Activated B cell treated with CpG ODN at 0.5 μM for 24 hours (primary cell): ENCODE results near the gene SUN1. TPM values are rescaled to one million over a fixed set of nuclear protein-coding genes. Genes with fewer than 3 reads are reported as not detected.

Source experiments
- ATAC-seq: fragments of 200-7000 bp; cut with Tn5 transposase; one replicate; pipeline ENCODE4 v1.10.0; 2021; ENCODE audit warnings: low read depth, mild to moderate bottlenecking, moderate library complexity
- CTCF ChIA-PET: fragments of 350-600 bp; sonication (Branson Sonifier 250); formaldehyde crosslinking; loops from one replicate; lab custom pipeline; 2021; ENCODE audit warnings: antibody characterized with exemption; lab: Charles Lee
- POLR2A ChIA-PET: fragments of 350-600 bp; sonication (Branson Sonifier 250); formaldehyde crosslinking; loops from one replicate; lab custom pipeline; 2021; ENCODE audit warnings: antibody characterized with exemption; lab: Charles Lee
- DNase-seq: peaks from one replicate; pipeline ENCODE4 v3.0.0; 2022
- H3K27ac Mint-ChIP-seq: one replicate; pipeline ENCODE4 v1.8.0; 2020; ENCODE audit warnings: mixed read lengths
- H3K27me3 Mint-ChIP-seq: one replicate; pipeline ENCODE4 v1.8.0; 2021; ENCODE audit warnings: mixed read lengths
- H3K36me3 Mint-ChIP-seq: one replicate; pipeline ENCODE4 v1.8.0; 2021; ENCODE audit warnings: low read depth, mixed read lengths
- H3K4me1 Mint-ChIP-seq: one replicate; pipeline ENCODE4 v1.8.0; 2021; ENCODE audit warnings: mixed read lengths
- H3K4me3 Mint-ChIP-seq: one replicate; pipeline ENCODE4 v1.8.0; 2020; ENCODE audit warnings: mild to moderate bottlenecking, mixed read lengths
- H3K9me3 Mint-ChIP-seq: one replicate; pipeline ENCODE4 v1.8.0; 2020; ENCODE audit warnings: mixed read lengths
- intact Hi-C: fragments of 100-400 bp; cut with micrococcal nuclease; formaldehyde crosslinking; loops from one replicate; pipeline ENCODE4 v1.15.1; 2024
- total RNA-seq: library from RNA; stranded (reverse); gene quantifications from 2 replicates; pipeline ENCODE4 v1.2.3, GENCODE V29; 2022
- TF ChIP-seq, protein P1 (sequence below): fragments of 200-600 bp; IDR thresholded peaks from one replicate; pipeline ENCODE4 v1.8.0; 2022; ENCODE audit warnings: antibody characterized with exemption, mild to moderate bottlenecking

Gene SUN1
- total RNA-seq, 1 donor from 2014 or later: 119 TPM

DNA sequence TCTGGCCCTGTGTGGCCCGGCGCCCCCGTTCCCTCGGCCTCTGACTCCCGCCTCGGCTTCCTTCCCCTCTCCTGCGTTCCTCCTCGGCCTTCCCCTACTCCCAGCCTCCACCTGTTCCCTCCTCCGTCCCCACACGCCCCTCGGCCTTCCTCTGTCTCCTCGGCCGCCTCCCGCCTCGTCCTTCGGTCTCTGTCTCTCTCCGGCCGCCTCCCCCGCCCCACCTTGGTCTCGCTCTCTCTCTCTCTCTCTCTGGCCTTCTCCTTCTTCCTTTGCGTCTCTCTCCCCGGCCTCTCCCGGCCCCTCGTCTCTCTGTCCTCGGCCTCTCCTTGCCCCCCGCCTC, 44.7 kb downstream of the SUN1 start:
- ATAC-seq: peak; percentile 9
- DNase-seq: no peak
- TF ChIP-seq, protein P1, sequence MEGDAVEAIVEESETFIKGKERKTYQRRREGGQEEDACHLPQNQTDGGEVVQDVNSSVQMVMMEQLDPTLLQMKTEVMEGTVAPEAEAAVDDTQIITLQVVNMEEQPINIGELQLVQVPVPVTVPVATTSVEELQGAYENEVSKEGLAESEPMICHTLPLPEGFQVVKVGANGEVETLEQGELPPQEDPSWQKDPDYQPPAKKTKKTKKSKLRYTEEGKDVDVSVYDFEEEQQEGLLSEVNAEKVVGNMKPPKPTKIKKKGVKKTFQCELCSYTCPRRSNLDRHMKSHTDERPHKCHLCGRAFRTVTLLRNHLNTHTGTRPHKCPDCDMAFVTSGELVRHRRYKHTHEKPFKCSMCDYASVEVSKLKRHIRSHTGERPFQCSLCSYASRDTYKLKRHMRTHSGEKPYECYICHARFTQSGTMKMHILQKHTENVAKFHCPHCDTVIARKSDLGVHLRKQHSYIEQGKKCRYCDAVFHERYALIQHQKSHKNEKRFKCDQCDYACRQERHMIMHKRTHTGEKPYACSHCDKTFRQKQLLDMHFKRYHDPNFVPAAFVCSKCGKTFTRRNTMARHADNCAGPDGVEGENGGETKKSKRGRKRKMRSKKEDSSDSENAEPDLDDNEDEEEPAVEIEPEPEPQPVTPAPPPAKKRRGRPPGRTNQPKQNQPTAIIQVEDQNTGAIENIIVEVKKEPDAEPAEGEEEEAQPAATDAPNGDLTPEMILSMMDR: no peak
- intact Hi-C loops: loop anchor here (1.0 to 10.0 kb wide), 11 partner anchors 34 to 352 kb away; partner anchors contain the start of genes ADAP1, COX19, DNAAF5 and PRKAR1B
- H3K9me3 Mint-ChIP-seq: no peaks in the 10 kb centered on the region
- peak overlapping the region; percentile 91 for H3K4me3 Mint-ChIP-seq
- H3K36me3 Mint-ChIP-seq: peaks cover 28% of the 10 kb centered on the region
- CTCF ChIA-PET: no interaction called here
- POLR2A ChIA-PET: interaction anchor here (0.9 to 2.2 kb wide), 4 partner anchors 60 to 273 kb away, joined by 4 to 6 read pairs (median 5); partner anchors contain the start of gene COX19
- peaks cover 35% of the 10 kb centered on the region for H3K4me1 Mint-ChIP-seq
- peak overlapping the region; percentile 87 for H3K27ac Mint-ChIP-seq
- no peaks in the 10 kb centered on the region for H3K27me3 Mint-ChIP-seq

DNA sequence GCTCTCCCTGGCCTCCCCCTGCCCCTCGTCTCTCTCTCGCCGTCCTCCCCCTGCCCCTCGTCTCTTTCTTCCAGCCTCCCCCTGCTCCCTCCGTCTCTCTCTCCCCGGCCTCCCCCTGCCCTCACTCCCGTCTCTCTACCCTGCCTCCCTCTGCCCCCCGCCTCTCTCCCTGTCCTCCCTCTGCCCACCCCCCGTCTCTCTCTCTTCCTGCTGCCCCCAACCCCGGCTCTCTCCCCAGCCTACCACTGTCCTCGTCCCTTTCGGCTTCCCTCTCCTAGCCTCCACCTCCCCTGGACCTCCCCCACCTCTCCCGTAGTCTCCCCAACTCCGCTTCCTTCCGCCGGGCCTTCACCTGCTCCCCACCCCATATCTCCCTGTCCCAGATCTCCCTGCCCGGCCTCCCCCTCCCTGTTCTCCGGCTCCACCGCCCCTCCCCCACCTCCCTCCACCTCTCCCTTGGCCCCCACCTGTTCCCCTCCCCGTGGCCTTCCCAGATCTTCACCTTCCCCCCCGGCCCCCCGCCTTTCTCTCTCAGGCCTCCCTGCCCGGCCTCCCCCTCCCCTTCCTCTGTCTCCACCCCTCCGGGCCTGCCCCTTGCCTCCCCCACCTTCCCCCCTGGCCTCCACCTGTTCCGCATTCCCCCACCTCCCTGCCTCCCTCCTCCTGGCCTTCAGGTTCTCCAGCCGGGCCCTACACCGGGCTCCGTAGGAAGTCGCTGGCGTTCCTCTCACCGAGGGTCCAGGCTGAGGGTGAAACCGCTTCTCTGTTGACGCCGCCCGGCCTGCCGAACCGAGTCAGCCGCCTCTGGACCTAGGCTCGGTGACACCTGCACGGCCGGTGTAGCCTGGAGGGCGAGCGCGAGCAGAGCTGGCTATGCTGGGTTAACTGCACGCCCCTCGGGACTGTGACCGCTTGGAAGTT, 45.3 kb downstream of the SUN1 start:
- no peak for DNase-seq
- CTCF ChIA-PET: no interaction called here

DNA sequence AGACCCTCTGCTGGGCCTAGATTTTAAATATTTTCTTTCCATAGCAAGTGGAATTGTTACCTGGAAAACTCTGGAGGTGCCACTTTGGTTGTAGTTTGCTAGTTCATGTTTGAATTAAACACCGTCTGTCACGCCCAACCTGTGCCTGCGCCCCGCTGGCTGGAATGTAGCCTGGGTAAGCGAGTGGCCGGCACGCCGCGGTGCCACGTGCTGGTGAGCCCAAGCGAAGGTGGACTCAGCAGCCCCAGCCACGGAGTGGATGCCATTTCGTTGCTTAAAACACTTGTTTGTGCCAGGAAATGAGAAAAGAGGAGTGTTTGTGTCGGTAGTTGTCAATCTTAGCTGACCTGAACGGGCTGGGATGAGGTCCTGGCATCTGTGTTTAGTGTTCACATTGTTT, 46.8 kb downstream of the SUN1 start:
- H3K4me3 Mint-ChIP-seq: peak overlapping the region; percentile 38
- no peaks in the 10 kb centered on the region for H3K27me3 Mint-ChIP-seq
- intact Hi-C loops: loop anchor here (5.0 to 10.0 kb wide), 2 partner anchors 258 to 354 kb away; a partner anchor contains a TSS
- H3K36me3 Mint-ChIP-seq: peaks cover 16% of the 10 kb centered on the region
- CTCF ChIA-PET: no interaction called here
- POLR2A ChIA-PET: no interaction called here
- TF ChIP-seq, protein P1: no peak
- no peak overlapping the region for H3K27ac Mint-ChIP-seq
- H3K9me3 Mint-ChIP-seq: no peaks in the 10 kb centered on the region
- DNase-seq: no peak
- peaks cover 24% of the 10 kb centered on the region for H3K4me1 Mint-ChIP-seq
- ATAC-seq: no peak

More for the DNA sequence above, 45.3 kb downstream of the SUN1 start:
- H3K27ac Mint-ChIP-seq: peak overlapping the region; percentile 87
- intact Hi-C loops: loop anchor here (2.0 to 10.0 kb wide), 5 partner anchors 33 to 353 kb away; partner anchors contain the start of genes ADAP1, DNAAF5 and PRKAR1B
- H3K9me3 Mint-ChIP-seq: no peaks in the 10 kb centered on the region
- peaks cover 35% of the 10 kb centered on the region for H3K4me1 Mint-ChIP-seq
- ATAC-seq: no peak
- peak overlapping the region; percentile 91 for H3K4me3 Mint-ChIP-seq
- POLR2A ChIA-PET: interaction anchor here (2.2 kb wide), 1 partner anchor 98 kb away, joined by 6 read pairs; the partner anchor contains the start of gene COX19
- H3K27me3 Mint-ChIP-seq: no peaks in the 10 kb centered on the region
- TF ChIP-seq, protein P1: no peak
- H3K36me3 Mint-ChIP-seq: peaks cover 25% of the 10 kb centered on the region

DNA sequence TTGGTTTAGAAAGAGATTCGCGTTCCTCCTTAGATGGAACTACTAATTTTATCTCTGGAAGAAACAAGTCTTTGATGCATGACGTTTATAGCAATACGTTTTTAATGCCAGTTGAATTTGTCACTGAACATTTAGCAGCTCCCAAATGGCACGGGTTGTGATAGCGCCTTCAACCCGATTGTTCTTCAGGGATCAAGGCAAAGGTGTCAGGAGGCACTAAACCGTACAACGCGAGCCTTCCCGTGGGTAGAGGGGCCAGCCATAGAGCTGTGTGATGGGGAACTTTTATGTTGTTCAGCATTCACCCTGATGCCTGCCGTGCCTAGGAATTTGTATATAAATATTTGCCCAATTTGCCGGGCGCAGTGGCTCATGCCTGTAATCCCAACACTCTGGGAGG, 47.4 kb downstream of the SUN1 start:
- H3K27ac Mint-ChIP-seq: no peak overlapping the region

More for the DNA sequence above, 47.4 kb downstream of the SUN1 start:
- TF ChIP-seq, protein P1: no peak
- H3K36me3 Mint-ChIP-seq: peaks cover 16% of the 10 kb centered on the region
- DNase-seq (no peak), ATAC-seq (no peak)
- intact Hi-C loops: loop anchor here (5.0 to 10.0 kb wide), 2 partner anchors 258 to 355 kb away; a partner anchor contains a TSS
- H3K27me3 Mint-ChIP-seq: no peaks in the 10 kb centered on the region
- no peaks in the 10 kb centered on the region for H3K9me3 Mint-ChIP-seq
- ChIA-PET CTCF (no interaction called here), POLR2A (interaction anchor here (0.5 kb wide), 1 partner anchor 254 kb away, joined by 3 read pairs; no protein-coding TSS in a partner anchor)
- H3K4me3 Mint-ChIP-seq: no peak overlapping the region
- peaks cover 26% of the 10 kb centered on the region for H3K4me1 Mint-ChIP-seq
